Measurements from ENCODE around the gene RALA.

- TF ChIP-seq FOXK2 (IDR thresholded peaks at IDR 0.05), result no peak
- TF ChIP-seq ARNT (IDR thresholded peaks at IDR 0.05), result no peak
- no peak for TF ChIP-seq ELF4 (IDR thresholded peaks at IDR 0.05)
Measured at GRCh38 chr7:39603924-39604323, 19.4 kb upstream of the RALA start.

Data from HEK293T (cell line).